Measurements from ENCODE around the gene MYL12B.
A peak's percentile ranks its signal among the peaks of the same experiment; 100 is the strongest.

DNA sequence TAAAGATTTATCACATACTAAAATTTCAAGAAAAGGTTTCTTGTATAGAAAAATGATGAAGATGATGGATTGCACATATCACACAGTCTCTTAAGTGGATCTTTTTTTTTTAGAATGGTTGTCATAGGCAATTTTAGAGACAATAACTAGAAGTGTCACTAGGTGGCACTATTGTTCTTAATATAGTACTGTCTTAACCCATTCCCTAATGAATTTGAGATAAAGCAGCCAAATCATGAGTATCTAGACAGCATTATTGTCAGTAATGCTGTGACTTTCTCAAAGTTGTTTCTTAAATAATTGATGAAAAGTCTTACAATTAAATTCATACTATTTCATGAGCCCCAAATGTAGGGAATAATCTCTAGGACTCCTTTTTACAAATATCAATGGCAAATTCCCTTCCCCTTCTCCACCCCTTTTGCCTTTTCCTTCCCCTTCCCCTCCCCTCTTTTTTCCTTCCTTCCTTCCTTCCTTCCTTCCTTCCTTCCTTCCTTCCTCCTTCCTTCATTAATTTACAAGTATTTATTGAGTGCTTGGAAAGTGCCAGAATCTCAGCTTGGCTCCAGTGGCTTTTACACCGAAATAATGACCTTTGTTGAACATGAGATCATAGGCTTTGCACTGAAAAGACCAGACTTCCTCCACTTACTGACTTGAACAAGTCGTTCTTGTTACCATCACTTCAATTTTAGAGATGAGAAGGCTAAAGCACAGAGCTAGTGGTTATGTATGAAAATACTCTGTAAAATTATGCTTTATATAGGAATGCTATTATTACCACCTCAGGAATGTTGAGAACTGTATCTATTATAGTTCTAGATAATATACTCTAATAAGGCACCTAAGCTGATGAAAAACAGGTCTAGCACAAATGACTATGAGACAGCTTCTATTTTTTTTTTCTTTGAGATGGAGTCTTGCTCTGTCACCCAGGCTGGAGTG is 19.8 kb downstream of the MYL12B start:
- TF ChIP-seq CTCF (IDR thresholded peaks at IDR 0.05; ENCODE audit: extremely low read depth in 1 of 2, insufficient read depth in 1 of 2, low read depth in 1 of 2, low read length in 2 of 2) (peak; percentile 6 to 21), EZH2 (IDR thresholded peaks at IDR 0.05; ENCODE audit: borderline replicate concordance, low read depth, low read length, severe bottlenecking) (no peak), POLR2AphosphoS5 (IDR thresholded peaks at IDR 0.05; ENCODE audit: insufficient read depth, low read depth, low read length) (no peak)
- TF ChIP-seq, protein P1, sequence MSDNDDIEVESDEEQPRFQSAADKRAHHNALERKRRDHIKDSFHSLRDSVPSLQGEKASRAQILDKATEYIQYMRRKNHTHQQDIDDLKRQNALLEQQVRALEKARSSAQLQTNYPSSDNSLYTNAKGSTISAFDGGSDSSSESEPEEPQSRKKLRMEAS (IDR thresholded peaks at IDR 0.05; ENCODE audit: insufficient read depth, insufficient read length): no peak

Data from endothelial cell of umbilical vein (primary cell).